Activated CD8-positive, alpha-beta memory T cell treated with anti-CD3 and anti-CD28 coated beads for 1 hour (primary cell): ENCODE measurements around the gene RPS16.

Source experiments
- DNase-seq, 2 donors: peaks; one replicate each; pipeline ENCODE4 v3.0.0-alpha.2; 2020; ENCODE audit warnings: low read depth in 1 of 2; ENCODE audit errors: extremely low read depth in 1 of 2

The RPS16 gene

GRCh38 chr19:39390451-39390750 lies 45.3 kb downstream of the RPS16 start:
- DNase-seq = peak; percentile 62 to 74

- no peak for DNase-seq
Observed at GRCh38 chr19:39389631-39390414, 45.9 kb downstream of the RPS16 start.

GRCh38 chr19:39388657-39389056 lies 47.1 kb downstream of the RPS16 start:
- DNase-seq = no peak

GRCh38 chr19:39386557-39386956 lies 49.2 kb downstream of the RPS16 start:
- no peak for DNase-seq

GRCh38 chr19:39385629-39386411 lies 49.9 kb downstream of the RPS16 start:
- DNase-seq = no peak

- no peak for DNase-seq
Observed at GRCh38 chr19:39384839-39385568, 50.7 kb downstream of the RPS16 start.
